ENCODE results near the gene ADGRG1. TPM values are rescaled to one million over a fixed set of nuclear protein-coding genes. Genes with fewer than 3 reads are reported as not detected.

Gene ADGRG1
- total RNA-seq, 1 experiment from 2014 or later: 2.0 TPM

GRCh38 chr16:57630931-57631845, 2.8 kb downstream of the ADGRG1 start:
- CTCF ChIA-PET: interaction anchor here (0.6 to 1.4 kb wide), 4 partner anchors 8 to 21 kb away, joined by 3 to 8 read pairs (median 3); no protein-coding TSS in a partner anchor
- H3K27me3 Mint-ChIP-seq (ENCODE audit: low read depth): no peaks in the 10 kb centered on the region; the same call in 1 of the 2 replicates
- no peaks in the 10 kb centered on the region for H3K9me3 Mint-ChIP-seq
- H3K27ac Mint-ChIP-seq: no peak overlapping the region
- H3K4me1 Mint-ChIP-seq: peaks cover 21% of the 10 kb centered on the region
- H3K4me3 Mint-ChIP-seq: no peak overlapping the region
- H3K36me3 Mint-ChIP-seq: no peaks in the 10 kb centered on the region
- POLR2A ChIA-PET: no interaction called here
- ATAC-seq: no peak
- no peak for DNase-seq (ENCODE audit: low spot score)
- TF ChIP-seq, protein P1, sequence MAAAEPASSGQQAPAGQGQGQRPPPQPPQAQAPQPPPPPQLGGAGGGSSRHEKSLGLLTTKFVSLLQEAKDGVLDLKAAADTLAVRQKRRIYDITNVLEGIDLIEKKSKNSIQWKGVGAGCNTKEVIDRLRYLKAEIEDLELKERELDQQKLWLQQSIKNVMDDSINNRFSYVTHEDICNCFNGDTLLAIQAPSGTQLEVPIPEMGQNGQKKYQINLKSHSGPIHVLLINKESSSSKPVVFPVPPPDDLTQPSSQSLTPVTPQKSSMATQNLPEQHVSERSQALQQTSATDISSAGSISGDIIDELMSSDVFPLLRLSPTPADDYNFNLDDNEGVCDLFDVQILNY (CRISPR knock-in tag; IDR thresholded peaks at IDR 0.05): no peak
- TF ChIP-seq ETV6 (CRISPR knock-in tag; IDR thresholded peaks at IDR 0.05) (no peak), IRF2 (CRISPR knock-in tag; IDR thresholded peaks at IDR 0.05; ENCODE audit: borderline replicate concordance, low read depth) (no peak), MXD4 (CRISPR knock-in tag; IDR thresholded peaks at IDR 0.05; ENCODE audit: borderline replicate concordance) (no peak), ZNF425 (CRISPR knock-in tag; conservative IDR thresholded peaks at IDR 0.05) (no peak), NR2C2 (CRISPR knock-in tag; IDR thresholded peaks at IDR 0.05) (no peak), AR (CRISPR knock-in tag; IDR thresholded peaks at IDR 0.05) (no peak), USF1 (CRISPR knock-in tag; IDR thresholded peaks at IDR 0.05) (no peak), GRHL2 (CRISPR knock-in tag; IDR thresholded peaks at IDR 0.05; ENCODE audit: insufficient replicate concordance, severe bottlenecking) (no peak), KAT7 (CRISPR knock-in tag; IDR thresholded peaks at IDR 0.05; ENCODE audit: borderline replicate concordance) (no peak), SOX15 (CRISPR knock-in tag; IDR thresholded peaks at IDR 0.05) (no peak), ZMAT4 (CRISPR knock-in tag; IDR thresholded peaks at IDR 0.05) (no peak), TEAD4 (CRISPR knock-in tag; IDR thresholded peaks at IDR 0.05) (no peak), ZNF396 (CRISPR knock-in tag; IDR thresholded peaks at IDR 0.05; ENCODE audit: borderline replicate concordance) (no peak), PRDM15 (CRISPR knock-in tag; IDR thresholded peaks at IDR 0.05) (no peak)
- TF ChIP-seq, protein P2, sequence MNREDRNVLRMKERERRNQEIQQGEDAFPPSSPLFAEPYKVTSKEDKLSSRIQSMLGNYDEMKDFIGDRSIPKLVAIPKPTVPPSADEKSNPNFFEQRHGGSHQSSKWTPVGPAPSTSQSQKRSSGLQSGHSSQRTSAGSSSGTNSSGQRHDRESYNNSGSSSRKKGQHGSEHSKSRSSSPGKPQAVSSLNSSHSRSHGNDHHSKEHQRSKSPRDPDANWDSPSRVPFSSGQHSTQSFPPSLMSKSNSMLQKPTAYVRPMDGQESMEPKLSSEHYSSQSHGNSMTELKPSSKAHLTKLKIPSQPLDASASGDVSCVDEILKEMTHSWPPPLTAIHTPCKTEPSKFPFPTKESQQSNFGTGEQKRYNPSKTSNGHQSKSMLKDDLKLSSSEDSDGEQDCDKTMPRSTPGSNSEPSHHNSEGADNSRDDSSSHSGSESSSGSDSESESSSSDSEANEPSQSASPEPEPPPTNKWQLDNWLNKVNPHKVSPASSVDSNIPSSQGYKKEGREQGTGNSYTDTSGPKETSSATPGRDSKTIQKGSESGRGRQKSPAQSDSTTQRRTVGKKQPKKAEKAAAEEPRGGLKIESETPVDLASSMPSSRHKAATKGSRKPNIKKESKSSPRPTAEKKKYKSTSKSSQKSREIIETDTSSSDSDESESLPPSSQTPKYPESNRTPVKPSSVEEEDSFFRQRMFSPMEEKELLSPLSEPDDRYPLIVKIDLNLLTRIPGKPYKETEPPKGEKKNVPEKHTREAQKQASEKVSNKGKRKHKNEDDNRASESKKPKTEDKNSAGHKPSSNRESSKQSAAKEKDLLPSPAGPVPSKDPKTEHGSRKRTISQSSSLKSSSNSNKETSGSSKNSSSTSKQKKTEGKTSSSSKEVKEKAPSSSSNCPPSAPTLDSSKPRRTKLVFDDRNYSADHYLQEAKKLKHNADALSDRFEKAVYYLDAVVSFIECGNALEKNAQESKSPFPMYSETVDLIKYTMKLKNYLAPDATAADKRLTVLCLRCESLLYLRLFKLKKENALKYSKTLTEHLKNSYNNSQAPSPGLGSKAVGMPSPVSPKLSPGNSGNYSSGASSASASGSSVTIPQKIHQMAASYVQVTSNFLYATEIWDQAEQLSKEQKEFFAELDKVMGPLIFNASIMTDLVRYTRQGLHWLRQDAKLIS (CRISPR knock-in tag; IDR thresholded peaks at IDR 0.05; ENCODE audit: borderline replicate concordance): no peak
- TF ChIP-seq, protein P3, sequence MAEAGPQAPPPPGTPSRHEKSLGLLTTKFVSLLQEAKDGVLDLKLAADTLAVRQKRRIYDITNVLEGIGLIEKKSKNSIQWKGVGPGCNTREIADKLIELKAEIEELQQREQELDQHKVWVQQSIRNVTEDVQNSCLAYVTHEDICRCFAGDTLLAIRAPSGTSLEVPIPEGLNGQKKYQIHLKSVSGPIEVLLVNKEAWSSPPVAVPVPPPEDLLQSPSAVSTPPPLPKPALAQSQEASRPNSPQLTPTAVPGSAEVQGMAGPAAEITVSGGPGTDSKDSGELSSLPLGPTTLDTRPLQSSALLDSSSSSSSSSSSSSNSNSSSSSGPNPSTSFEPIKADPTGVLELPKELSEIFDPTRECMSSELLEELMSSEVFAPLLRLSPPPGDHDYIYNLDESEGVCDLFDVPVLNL (CRISPR knock-in tag; IDR thresholded peaks at IDR 0.05; ENCODE audit: borderline replicate concordance, low read depth): no peak
